Esophagus squamous epithelium (tissue), 4 donors: ENCODE results near the gene RNF166.

Experiments used
- POLR2A ChIP-seq, 4 donors: fragments of 450-650 bp; IDR thresholded peaks; one replicate each; pipeline ENCODE4 v1.6.1; 2017; ENCODE audit warnings: antibody characterized with exemption in 4 of 4, mild to moderate bottlenecking in 4 of 4, moderate library complexity in 3 of 4
- TF ChIP-seq, protein P1 (sequence below), 6 experiments: fragments of 450-650 bp in 4 of 6; fragments of 200-600 bp in 2 of 6; sonication (generic) in 2 of 6; IDR thresholded peaks; one replicate each; pipeline ENCODE4 v1.5.1; 2016 to 2019; ENCODE audit warnings: antibody characterized with exemption in 6 of 6, mild to moderate bottlenecking in 4 of 6, moderate library complexity in 4 of 6

DNA sequence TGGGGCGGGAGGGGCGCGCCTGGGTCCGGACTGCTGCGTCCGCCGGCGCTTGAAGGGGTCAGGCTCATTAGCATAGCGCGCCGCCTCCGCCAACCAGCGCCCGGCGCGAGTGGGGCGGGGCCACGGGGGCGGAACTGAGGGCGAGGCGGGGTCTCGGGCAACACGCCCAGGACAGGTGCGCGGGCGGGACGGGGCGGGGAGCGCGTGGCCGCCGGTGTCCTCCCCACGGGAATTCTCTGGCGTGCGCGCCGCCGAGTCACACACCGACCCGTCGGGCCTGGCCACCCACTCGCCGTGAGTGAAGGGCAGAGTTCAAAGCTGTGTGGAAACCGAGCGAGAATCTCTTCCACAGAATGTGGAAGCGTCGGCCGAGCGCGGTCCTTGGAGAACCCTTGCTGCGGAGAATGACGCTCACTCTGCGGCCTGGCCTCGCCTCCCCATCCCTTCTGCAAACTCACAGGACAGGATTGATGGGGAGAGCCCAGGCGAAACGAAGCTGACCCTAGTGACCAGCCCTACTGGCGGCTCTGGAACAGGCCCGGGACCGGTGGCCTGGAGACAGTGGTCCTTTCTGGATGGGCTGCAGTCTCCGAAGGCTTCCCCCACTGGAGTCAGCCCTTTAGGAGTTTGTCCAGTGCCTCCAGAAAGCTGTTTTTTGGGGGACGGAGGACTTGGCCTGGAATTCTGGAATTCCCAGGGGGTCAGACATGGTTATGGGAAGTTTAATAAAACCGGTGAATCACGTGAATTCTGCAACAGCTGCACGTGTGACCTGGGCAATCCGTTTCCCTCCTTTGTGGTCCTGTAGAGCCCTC is 19.6 kb downstream of the RNF166 start, which contains the start of gene SNAI3:
- no peak for TF ChIP-seq POLR2A (IDR thresholded peaks at IDR 0.05)
- TF ChIP-seq, protein P1, sequence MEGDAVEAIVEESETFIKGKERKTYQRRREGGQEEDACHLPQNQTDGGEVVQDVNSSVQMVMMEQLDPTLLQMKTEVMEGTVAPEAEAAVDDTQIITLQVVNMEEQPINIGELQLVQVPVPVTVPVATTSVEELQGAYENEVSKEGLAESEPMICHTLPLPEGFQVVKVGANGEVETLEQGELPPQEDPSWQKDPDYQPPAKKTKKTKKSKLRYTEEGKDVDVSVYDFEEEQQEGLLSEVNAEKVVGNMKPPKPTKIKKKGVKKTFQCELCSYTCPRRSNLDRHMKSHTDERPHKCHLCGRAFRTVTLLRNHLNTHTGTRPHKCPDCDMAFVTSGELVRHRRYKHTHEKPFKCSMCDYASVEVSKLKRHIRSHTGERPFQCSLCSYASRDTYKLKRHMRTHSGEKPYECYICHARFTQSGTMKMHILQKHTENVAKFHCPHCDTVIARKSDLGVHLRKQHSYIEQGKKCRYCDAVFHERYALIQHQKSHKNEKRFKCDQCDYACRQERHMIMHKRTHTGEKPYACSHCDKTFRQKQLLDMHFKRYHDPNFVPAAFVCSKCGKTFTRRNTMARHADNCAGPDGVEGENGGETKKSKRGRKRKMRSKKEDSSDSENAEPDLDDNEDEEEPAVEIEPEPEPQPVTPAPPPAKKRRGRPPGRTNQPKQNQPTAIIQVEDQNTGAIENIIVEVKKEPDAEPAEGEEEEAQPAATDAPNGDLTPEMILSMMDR (IDR thresholded peaks at IDR 0.05): no peak
